ENCODE measurements around the gene ALB.

ALB gene

GRCh38 chr4:73391774-73392173, 12.3 kb upstream of the ALB start:
- Histone ChIP-seq H3K36me3 (ENCODE audit: control insufficient read depth, insufficient read depth, low read length) (no peaks in the 10 kb centered on the region), H3K9ac (ENCODE audit: low read length) (no peak overlapping the region), H3K4me3 (ENCODE audit: low read length) (no peak overlapping the region), H3K27me3 (ENCODE audit: control insufficient read depth, insufficient read depth, low read length) (no peaks in the 10 kb centered on the region), H3K27ac (ENCODE audit: low read depth, low read length) (no peak overlapping the region), H3K4me1 (ENCODE audit: control insufficient read depth, insufficient read depth, low read length) (no peaks in the 10 kb centered on the region)

- Histone ChIP-seq H3K9ac (ENCODE audit: low read length) (no peak overlapping the region), H3K36me3 (ENCODE audit: control insufficient read depth, insufficient read depth, low read length) (no peaks in the 10 kb centered on the region), H3K27ac (ENCODE audit: low read depth, low read length) (no peak overlapping the region), H3K4me3 (ENCODE audit: low read length) (no peak overlapping the region), H3K27me3 (ENCODE audit: control insufficient read depth, insufficient read depth, low read length) (no peaks in the 10 kb centered on the region), H3K4me1 (ENCODE audit: control insufficient read depth, insufficient read depth, low read length) (no peaks in the 10 kb centered on the region)
These were observed 11.2 kb upstream of the ALB start for GRCh38 chr4:73392936-73393335.

GRCh38 chr4:73396304-73396703, 7.8 kb upstream of the ALB start:
- Histone ChIP-seq H3K27me3 (ENCODE audit: control insufficient read depth, insufficient read depth, low read length) (no peaks in the 10 kb centered on the region), H3K36me3 (ENCODE audit: control insufficient read depth, insufficient read depth, low read length) (no peaks in the 10 kb centered on the region), H3K4me3 (ENCODE audit: low read length) (no peak overlapping the region), H3K9ac (ENCODE audit: low read length) (no peak overlapping the region), H3K4me1 (ENCODE audit: control insufficient read depth, insufficient read depth, low read length) (no peaks in the 10 kb centered on the region), H3K27ac (ENCODE audit: low read depth, low read length) (no peak overlapping the region)

GRCh38 chr4:73396993-73397972, 6.8 kb upstream of the ALB start:
- Histone ChIP-seq H3K36me3 (ENCODE audit: control insufficient read depth, insufficient read depth, low read length) (no peaks in the 10 kb centered on the region), H3K27me3 (ENCODE audit: control insufficient read depth, insufficient read depth, low read length) (no peaks in the 10 kb centered on the region), H3K4me3 (ENCODE audit: low read length) (no peak overlapping the region), H3K9ac (ENCODE audit: low read length) (no peak overlapping the region), H3K27ac (ENCODE audit: low read depth, low read length) (no peak overlapping the region), H3K4me1 (ENCODE audit: control insufficient read depth, insufficient read depth, low read length) (no peaks in the 10 kb centered on the region)

- Histone ChIP-seq H3K36me3 (ENCODE audit: control insufficient read depth, insufficient read depth, low read length) (no peaks in the 10 kb centered on the region), H3K27ac (ENCODE audit: low read depth, low read length) (no peak overlapping the region), H3K27me3 (ENCODE audit: control insufficient read depth, insufficient read depth, low read length) (no peaks in the 10 kb centered on the region), H3K4me3 (ENCODE audit: low read length) (no peak overlapping the region), H3K4me1 (ENCODE audit: control insufficient read depth, insufficient read depth, low read length) (no peaks in the 10 kb centered on the region), H3K9ac (ENCODE audit: low read length) (no peak overlapping the region)
These were observed 2.7 kb upstream of the ALB start for GRCh38 chr4:73401412-73401811.

- no peaks in the 10 kb centered on the region for H3K36me3 ChIP-seq (ENCODE audit: control insufficient read depth, insufficient read depth, low read length)
- H3K27ac ChIP-seq (ENCODE audit: low read depth, low read length), result no peak overlapping the region
- H3K9ac ChIP-seq (ENCODE audit: low read length), result no peak overlapping the region
- no peaks in the 10 kb centered on the region for H3K27me3 ChIP-seq (ENCODE audit: control insufficient read depth, insufficient read depth, low read length)
- no peaks in the 10 kb centered on the region for H3K4me1 ChIP-seq (ENCODE audit: control insufficient read depth, insufficient read depth, low read length)
- no peak overlapping the region for H3K4me3 ChIP-seq (ENCODE audit: low read length)
These were observed 370 bp downstream of the ALB start for GRCh38 chr4:73404457-73404856.

GRCh38 chr4:73405138-73405537, 1.1 kb downstream of the ALB start:
- Histone ChIP-seq H3K27ac (ENCODE audit: low read depth, low read length) (no peak overlapping the region), H3K27me3 (ENCODE audit: control insufficient read depth, insufficient read depth, low read length) (no peaks in the 10 kb centered on the region), H3K36me3 (ENCODE audit: control insufficient read depth, insufficient read depth, low read length) (no peaks in the 10 kb centered on the region), H3K4me3 (ENCODE audit: low read length) (no peak overlapping the region), H3K4me1 (ENCODE audit: control insufficient read depth, insufficient read depth, low read length) (no peaks in the 10 kb centered on the region), H3K9ac (ENCODE audit: low read length) (no peak overlapping the region)

GRCh38 chr4:73406548-73406875, 2.4 kb downstream of the ALB start:
- H3K4me3 ChIP-seq (ENCODE audit: low read length), result no peak overlapping the region
- H3K36me3 ChIP-seq (ENCODE audit: control insufficient read depth, insufficient read depth, low read length), result no peaks in the 10 kb centered on the region
- H3K27me3 ChIP-seq (ENCODE audit: control insufficient read depth, insufficient read depth, low read length), result no peaks in the 10 kb centered on the region
- H3K4me1 ChIP-seq (ENCODE audit: control insufficient read depth, insufficient read depth, low read length), result no peaks in the 10 kb centered on the region
- no peak overlapping the region for H3K9ac ChIP-seq (ENCODE audit: low read length)
- no peak overlapping the region for H3K27ac ChIP-seq (ENCODE audit: low read depth, low read length)

GRCh38 chr4:73407227-73407673, 3.2 kb downstream of the ALB start:
- Histone ChIP-seq H3K27ac (ENCODE audit: low read depth, low read length) (no peak overlapping the region), H3K27me3 (ENCODE audit: control insufficient read depth, insufficient read depth, low read length) (no peaks in the 10 kb centered on the region), H3K9ac (ENCODE audit: low read length) (no peak overlapping the region), H3K4me3 (ENCODE audit: low read length) (no peak overlapping the region), H3K4me1 (ENCODE audit: control insufficient read depth, insufficient read depth, low read length) (no peaks in the 10 kb centered on the region), H3K36me3 (ENCODE audit: control insufficient read depth, insufficient read depth, low read length) (no peaks in the 10 kb centered on the region)

- Histone ChIP-seq H3K9ac (ENCODE audit: low read length) (no peak overlapping the region), H3K27ac (ENCODE audit: low read depth, low read length) (no peak overlapping the region), H3K4me1 (ENCODE audit: control insufficient read depth, insufficient read depth, low read length) (no peaks in the 10 kb centered on the region), H3K4me3 (ENCODE audit: low read length) (no peak overlapping the region), H3K36me3 (ENCODE audit: control insufficient read depth, insufficient read depth, low read length) (no peaks in the 10 kb centered on the region), H3K27me3 (ENCODE audit: control insufficient read depth, insufficient read depth, low read length) (no peaks in the 10 kb centered on the region)
These were observed 4.2 kb downstream of the ALB start for GRCh38 chr4:73408181-73408867.

GRCh38 chr4:73409012-73409862, 5.2 kb downstream of the ALB start:
- H3K27ac ChIP-seq (ENCODE audit: low read depth, low read length), result no peak overlapping the region
- no peak overlapping the region for H3K9ac ChIP-seq (ENCODE audit: low read length)
- H3K4me3 ChIP-seq (ENCODE audit: low read length), result no peak overlapping the region
- no peaks in the 10 kb centered on the region for H3K4me1 ChIP-seq (ENCODE audit: control insufficient read depth, insufficient read depth, low read length)
- no peaks in the 10 kb centered on the region for H3K27me3 ChIP-seq (ENCODE audit: control insufficient read depth, insufficient read depth, low read length)
- H3K36me3 ChIP-seq (ENCODE audit: control insufficient read depth, insufficient read depth, low read length), result no peaks in the 10 kb centered on the region

GRCh38 chr4:73409978-73410548, 6.0 kb downstream of the ALB start:
- H3K36me3 ChIP-seq (ENCODE audit: control insufficient read depth, insufficient read depth, low read length), result no peaks in the 10 kb centered on the region
- no peak overlapping the region for H3K27ac ChIP-seq (ENCODE audit: low read depth, low read length)
- H3K9ac ChIP-seq (ENCODE audit: low read length), result no peak overlapping the region
- H3K27me3 ChIP-seq (ENCODE audit: control insufficient read depth, insufficient read depth, low read length), result no peaks in the 10 kb centered on the region
- no peak overlapping the region for H3K4me3 ChIP-seq (ENCODE audit: low read length)
- H3K4me1 ChIP-seq (ENCODE audit: control insufficient read depth, insufficient read depth, low read length), result no peaks in the 10 kb centered on the region

Measured in rectal smooth muscle tissue (tissue), 1 donor.